GM18858 (cell line): ENCODE results near the gene PTPRN2.

ENCODE experiments used
- ATAC-seq: cut with Tn5 transposase; IDR thresholded peaks from one replicate; pipeline ENCODE4 v1.9.1; 2021; ENCODE audit not compliant: unreplicated experiment

Gene PTPRN2

GRCh38 chr7:158247758-158248487 is 339.7 kb downstream of the PTPRN2 start:
- no peak for ATAC-seq

GRCh38 chr7:158246960-158247673 is 340.5 kb downstream of the PTPRN2 start:
- ATAC-seq = no peak

GRCh38 chr7:158246272-158246959 is 341.2 kb downstream of the PTPRN2 start:
- no peak for ATAC-seq

- ATAC-seq = no peak
Measured at GRCh38 chr7:158245724-158246041, 341.9 kb downstream of the PTPRN2 start.

GRCh38 chr7:158244873-158245723 is 342.5 kb downstream of the PTPRN2 start:
- no peak for ATAC-seq

GRCh38 chr7:158244430-158244829 is 343.2 kb downstream of the PTPRN2 start:
- no peak for ATAC-seq

GRCh38 chr7:158241919-158242318 is 345.7 kb downstream of the PTPRN2 start:
- no peak for ATAC-seq

- no peak for ATAC-seq
Measured at GRCh38 chr7:158240801-158241200, 346.8 kb downstream of the PTPRN2 start.

- ATAC-seq = no peak
Measured at GRCh38 chr7:158239290-158239981, 348.2 kb downstream of the PTPRN2 start.

- ATAC-seq = no peak
Measured at GRCh38 chr7:158238616-158239289, 348.9 kb downstream of the PTPRN2 start.

- no peak for ATAC-seq
Measured at GRCh38 chr7:158237672-158238335, 349.8 kb downstream of the PTPRN2 start.

GRCh38 chr7:158236400-158236799 is 351.2 kb downstream of the PTPRN2 start:
- ATAC-seq = no peak

- ATAC-seq = no peak
Measured at GRCh38 chr7:158235862-158236261, 351.8 kb downstream of the PTPRN2 start.

GRCh38 chr7:158229945-158230344 is 357.7 kb downstream of the PTPRN2 start:
- ATAC-seq = no peak

GRCh38 chr7:158228986-158229385 is 358.6 kb downstream of the PTPRN2 start:
- no peak for ATAC-seq

- ATAC-seq = no peak
Measured at GRCh38 chr7:158228131-158228530, 359.5 kb downstream of the PTPRN2 start.

GRCh38 chr7:158227258-158227984 is 360.2 kb downstream of the PTPRN2 start:
- no peak for ATAC-seq

GRCh38 chr7:158216198-158216597 is 371.4 kb downstream of the PTPRN2 start:
- no peak for ATAC-seq

GRCh38 chr7:158209435-158209834 is 378.2 kb downstream of the PTPRN2 start:
- no peak for ATAC-seq
